GM18873 (cell line): ENCODE data around the gene SMPX.

Source experiments
- ATAC-seq: cut with Tn5 transposase; IDR thresholded peaks from one replicate; pipeline ENCODE4 v1.9.1; 2021; ENCODE audit warnings: mild to moderate bottlenecking, moderate library complexity, moderate number of reproducible peaks; ENCODE audit not compliant: unreplicated experiment, low FRiP score

The SMPX gene

DNA sequence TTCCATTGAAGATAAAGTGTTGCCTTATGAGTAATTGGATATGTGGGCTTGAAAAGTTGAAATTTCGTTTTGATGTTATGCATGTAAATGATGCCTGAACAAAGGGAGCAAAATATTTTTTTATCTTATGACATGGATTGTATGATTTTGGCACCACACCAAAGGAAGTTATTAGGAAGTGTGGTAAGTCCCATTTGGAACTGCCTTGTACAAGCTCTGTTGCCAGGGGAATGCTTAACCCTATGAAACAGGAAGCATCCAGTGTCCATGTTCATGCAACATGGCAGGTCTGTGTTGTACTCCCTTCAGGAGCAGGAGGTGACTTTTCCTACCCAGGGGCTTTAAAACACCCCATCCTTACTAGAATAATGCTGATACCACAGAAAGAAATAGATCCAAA, 13.2 kb downstream of the SMPX start:
- no peak for ATAC-seq

DNA sequence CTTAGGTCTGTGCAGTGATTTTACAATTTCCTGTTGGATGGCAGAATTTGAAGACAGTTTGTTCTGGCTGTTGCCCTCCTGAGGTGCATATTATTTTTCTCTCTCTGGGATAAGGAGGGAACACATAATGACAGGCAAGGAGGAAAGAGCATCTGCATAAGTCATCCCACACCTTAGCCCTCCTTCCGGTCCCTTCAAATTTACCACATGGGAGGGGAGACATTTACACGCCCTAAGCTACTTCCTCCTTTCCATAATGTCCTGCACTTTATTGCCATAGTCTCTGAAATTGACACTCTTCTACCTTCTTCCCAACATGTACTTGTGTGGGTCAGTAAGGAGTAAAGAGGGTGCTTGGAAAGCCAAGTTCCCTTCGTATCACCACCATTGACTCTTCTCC, 13.9 kb downstream of the SMPX start:
- no peak for ATAC-seq

DNA sequence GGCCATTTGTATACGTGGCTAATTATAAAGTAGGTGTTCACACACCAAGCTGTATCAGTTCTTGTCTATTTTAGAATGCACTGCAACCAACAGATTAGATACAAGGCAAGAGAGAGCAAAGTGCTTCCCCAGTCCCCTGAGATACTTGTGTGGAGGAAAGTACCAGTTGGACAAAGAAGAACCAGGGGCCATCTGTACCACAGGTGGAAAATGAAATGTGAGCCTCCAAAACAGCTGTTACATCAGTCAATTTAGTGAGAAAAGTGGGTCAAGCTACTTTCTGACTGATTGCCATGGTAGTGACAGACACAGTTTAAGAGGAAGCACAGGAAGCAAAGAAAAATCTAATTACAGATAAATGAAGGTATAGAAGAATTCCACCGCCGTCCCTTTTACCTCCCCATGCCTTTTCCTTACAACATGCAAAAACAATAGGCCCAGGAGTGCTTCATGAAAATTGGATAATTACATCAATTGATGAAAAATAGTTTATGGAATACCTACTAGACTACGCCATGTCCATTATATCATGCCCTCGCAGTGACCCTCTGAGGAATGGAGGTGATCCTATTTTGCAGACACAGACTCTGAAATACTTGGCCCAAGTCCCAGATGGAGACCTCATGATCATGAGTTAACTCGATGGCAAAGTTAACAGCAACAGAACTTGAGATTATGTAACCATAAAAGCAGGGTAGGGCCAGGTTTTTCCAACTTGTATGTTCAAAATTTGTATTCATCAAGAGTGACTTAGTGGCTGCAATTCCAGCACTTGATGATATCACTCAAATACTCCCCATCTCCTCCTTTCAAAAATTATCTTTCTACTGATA, 15.8 kb downstream of the SMPX start:
- ATAC-seq = no peak

GRCh38 chrX:21741364-21741763, 16.6 kb downstream of the SMPX start:
- no peak for ATAC-seq

DNA sequence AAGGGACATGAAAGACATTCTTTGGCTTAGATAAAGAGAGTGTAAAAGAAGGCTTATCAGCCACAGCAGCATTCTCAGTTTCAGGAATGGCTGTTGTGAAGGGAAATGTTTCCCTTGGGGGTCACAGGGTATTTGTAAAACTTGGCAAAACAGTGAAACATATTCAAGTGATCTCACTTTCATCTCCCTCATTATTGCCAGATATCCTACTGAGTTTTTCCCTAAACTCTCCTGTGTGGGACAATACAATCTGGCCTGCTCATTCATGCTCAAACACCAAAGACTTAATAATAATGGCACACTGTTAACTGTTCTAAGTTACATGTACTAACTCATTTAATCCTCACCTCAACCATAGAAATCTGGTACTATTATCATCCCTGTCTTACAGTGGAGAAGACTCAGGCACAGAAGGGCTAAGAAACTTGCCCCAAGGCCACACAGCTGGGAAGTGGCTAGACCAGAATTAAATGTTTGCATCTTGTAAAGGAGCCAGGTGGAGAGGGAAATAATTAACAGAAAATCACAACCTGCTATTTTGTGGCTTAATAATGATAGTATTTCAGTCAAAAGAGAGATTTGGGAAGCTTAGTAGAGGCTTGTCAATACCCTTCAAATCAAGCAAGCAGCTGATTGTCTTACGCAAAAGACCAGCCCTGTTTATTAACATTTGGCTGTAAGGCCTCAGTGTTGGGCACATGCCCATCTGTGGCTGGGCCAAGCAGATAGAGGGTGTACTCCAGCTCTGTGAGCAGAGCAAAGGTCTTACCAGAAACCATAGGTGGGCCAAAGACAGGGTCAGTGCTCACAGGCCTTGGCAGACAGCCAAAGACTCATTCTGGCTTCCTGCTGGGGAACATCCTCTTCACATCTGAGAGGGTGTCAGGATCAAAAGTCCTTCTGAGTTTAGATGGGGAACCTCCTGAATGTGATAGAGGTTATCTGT, 17.3 kb downstream of the SMPX start:
- no peak for ATAC-seq

DNA sequence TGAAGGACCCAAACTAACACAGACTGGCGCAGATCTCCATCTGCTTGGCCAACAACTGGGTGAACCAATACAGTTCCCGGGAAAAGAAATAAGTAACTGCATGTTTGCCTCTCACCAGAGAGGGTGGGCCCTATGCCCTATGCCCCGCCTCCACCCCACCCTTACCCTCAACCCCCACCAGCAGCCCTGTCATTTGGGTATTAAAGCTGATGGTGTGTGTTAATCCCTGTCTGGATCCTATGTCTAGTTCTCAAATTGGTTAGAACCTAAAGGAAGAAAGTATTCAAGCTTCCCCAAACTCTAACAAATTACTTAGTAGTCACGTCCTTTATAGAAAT, 19.0 kb downstream of the SMPX start:
- ATAC-seq = no peak

GRCh38 chrX:21738210-21738949, 19.5 kb downstream of the SMPX start:
- no peak for ATAC-seq

GRCh38 chrX:21735768-21736127, 22.2 kb downstream of the SMPX start:
- no peak for ATAC-seq

DNA sequence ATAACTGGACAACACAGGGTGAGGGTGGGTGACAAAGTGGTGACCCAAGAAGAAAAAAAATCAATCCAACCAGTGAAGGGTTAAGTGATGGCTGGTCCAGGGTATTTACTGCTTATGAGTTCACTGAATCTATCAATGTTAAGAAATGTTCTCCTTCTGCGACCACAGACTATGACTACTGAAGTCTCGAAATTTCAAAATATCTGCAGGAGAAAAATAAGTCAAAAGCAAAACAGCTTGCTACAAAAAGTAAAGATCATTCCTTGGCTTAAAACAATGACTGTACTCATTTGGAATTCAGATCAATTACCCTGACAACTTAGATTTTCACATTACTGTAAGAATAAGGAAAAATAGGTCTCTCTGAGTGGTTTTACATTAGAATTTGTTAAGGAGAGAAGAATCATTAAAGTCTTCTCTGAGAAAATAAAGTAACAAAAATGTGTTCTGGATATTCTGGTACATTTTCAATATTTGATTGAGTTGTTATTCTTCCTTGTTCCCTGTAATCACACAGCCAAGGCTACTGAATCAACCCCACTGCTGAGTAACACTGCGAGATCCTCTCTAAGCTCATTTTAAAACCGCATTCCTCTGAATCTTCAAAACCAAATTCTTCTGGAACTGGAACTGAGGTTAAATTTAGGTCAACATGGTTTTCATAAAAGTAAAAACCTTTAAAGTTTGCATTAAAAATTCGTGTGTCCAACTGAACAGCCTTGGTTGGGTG, 22.7 kb downstream of the SMPX start:
- ATAC-seq = no peak

GRCh38 chrX:21734175-21734574, 23.7 kb downstream of the SMPX start:
- no peak for ATAC-seq

DNA sequence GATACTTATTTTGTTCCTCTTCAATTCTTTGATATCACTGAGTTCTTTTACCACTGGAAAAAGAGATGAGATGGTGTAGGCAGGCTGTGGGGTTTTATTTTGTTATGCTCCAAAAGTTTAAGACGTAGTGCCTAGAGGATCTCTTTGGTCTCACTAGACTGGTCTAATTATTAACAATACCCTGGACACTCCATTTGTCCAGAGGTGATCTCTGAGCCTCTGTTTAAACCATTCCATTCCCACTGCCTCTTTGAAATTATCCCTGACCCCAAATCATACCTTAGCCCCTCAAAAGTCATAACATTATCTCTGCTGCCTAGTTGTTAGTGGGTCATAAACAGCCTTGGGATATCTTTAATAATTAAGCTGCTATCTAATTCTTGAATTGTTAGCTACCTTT, 24.2 kb downstream of the SMPX start:
- ATAC-seq = no peak

DNA sequence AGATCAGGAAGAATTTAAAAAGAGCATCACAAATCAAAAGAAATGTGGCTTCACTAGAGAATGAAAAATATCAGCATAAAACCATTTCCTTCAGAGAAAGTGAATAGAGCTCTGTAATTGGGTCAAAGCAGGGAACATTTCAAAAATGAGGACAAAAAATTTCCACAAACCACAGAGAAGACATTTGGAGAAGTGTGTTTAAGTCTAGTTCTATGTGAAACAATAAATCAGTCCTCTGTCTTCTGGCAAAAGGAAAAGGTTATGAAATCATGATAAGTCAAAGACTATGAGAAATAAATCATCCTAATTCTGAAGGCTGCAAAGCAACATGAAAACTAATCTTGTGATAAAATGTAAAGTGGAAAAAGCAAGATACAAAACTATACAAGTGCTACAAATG, 27.9 kb downstream of the SMPX start:
- ATAC-seq = no peak

DNA sequence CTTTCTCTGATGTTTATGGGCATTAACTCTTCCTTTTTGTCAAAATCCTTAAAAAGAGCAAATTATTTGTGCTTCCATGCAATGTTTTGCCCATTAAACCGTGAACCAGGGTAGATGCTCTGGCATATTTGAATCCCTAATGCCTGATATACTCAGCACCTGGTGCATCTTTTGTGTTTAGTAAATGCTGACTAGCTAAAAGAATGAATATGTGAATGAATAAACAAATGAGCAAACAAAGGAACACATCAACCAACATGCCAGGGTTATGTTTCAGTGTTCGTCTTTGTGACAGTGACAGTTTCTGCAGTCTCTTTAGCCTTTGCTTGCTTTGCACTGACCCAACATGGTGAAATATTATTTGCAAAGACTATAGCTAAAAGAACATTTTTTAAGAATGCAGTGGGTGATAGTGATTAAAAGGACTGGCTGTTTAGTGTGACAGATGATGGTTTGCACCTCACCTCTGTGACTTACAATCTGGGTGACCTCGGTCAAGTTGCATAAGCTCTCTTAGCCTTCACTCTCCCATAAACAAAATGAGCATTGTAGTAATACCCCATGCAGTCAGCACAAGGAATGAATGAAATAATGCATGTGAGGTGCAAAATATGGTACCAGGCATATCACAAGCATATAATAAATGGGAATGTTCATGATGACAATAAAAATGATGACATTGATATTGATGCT, 29.5 kb downstream of the SMPX start:
- ATAC-seq = no peak

GRCh38 chrX:21725916-21726315, 32.0 kb downstream of the SMPX start:
- ATAC-seq = no peak

DNA sequence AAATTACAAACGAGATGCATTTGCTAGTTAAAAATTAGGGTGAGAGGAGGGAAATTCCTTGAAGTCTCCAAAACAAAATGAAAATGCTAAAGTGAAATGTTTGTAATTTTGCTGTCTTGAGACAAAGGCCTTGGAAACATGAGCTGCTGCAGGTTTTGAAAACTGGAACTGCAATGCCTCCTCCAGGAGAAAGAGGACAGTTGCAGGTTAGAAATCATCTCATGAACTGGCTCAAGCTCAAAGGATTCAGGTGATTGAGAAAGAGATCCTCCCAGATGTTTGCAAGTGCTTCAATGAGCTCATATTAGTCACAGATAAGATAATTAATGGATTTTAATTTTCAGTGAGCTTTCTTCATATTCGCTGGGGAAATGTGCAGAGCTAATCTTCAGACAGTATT, 32.4 kb downstream of the SMPX start:
- ATAC-seq = no peak

DNA sequence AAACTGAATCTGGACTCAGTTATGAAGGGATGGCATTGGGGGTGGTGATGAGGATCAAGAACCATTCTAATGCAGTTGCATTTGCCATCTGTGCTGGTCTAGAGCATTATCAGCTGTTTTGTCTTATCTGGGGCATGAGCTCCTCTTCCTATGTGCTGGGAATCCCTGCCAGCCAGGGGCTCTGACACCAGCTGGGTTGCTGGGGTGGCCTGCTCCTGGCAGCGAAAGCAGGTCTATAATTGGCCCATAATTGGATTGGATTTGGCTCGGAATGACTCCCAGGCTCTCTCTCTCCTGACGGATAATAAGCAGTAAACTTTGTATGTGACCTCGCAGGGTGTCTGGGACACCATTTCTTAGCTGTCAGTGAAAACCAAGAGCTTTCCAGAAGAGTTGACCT, 34.1 kb downstream of the SMPX start:
- ATAC-seq = no peak

DNA sequence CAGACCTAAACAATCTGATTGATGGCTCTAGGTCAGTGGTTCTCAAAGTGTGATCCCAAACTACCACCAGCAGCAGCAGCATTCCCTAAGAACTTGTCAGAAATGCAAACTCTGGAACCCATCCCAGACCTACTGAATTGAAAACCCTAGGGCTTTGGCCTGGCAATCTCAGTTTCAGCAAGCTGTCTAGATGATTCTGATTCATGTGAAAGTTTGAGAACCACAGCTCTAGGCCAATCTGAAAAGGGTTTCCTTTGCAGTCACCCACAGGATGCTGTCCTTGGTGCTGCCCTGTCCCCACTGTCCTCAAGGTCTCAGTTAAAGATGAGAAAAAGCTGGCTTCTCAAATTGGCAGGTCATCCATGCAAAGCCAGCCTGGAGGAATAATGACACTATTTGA, 34.8 kb downstream of the SMPX start:
- no peak for ATAC-seq

GRCh38 chrX:21721195-21721594, 36.7 kb downstream of the SMPX start:
- no peak for ATAC-seq

GRCh38 chrX:21718575-21718974, 39.3 kb downstream of the SMPX start:
- no peak for ATAC-seq

- no peak for ATAC-seq
These were observed 40.1 kb downstream of the SMPX start for GRCh38 chrX:21717802-21718201.
